Astrocyte of the cerebellum (primary cell): Measurements from ENCODE around the gene DUSP10.

Experiments used
- DNase-seq: peaks from one replicate; pipeline ENCODE4 v3.0.0-alpha.2; 2011; ENCODE audit warnings: low read depth
- H3K4me3 ChIP-seq: 2 replicates; pipeline ENCODE4 v1.5.1; 2011; ENCODE audit warnings: mild to moderate bottlenecking, low read depth, low read length, moderate library complexity
- in situ Hi-C: cut with HindIII; loops from 2 replicates; pipeline ENCODE4 v1.10.0; 2017; ENCODE audit warnings: low sequenced_read_pairs
- TF ChIP-seq, protein P1 (sequence below): IDR thresholded peaks from 2 replicates; pipeline ENCODE4 v1.5.1; 2012; ENCODE audit warnings: low read length, low read depth, moderate library complexity, mild to moderate bottlenecking; ENCODE audit errors: missing control alignments

The DUSP10 gene

DNA sequence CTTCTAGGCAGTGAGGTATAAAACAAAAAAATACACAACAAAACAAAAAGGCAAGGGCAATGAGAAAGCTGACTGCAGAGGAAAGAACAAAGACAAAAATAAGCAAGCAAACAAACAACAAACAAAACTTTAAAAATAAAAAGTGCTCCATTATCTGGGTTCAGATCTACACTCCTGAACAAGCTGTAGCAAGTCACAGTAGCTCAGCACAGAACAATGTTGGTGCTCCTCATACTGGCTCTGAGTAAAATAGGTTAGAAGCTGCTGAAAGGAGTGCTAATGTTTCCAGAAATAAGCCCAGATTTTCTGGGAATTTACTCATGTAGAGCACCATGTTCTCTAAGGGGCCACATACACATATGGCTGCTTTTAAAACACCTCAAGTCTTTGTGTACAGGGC lies 16.6 kb upstream of the DUSP10 start:
- TF ChIP-seq, protein P1, sequence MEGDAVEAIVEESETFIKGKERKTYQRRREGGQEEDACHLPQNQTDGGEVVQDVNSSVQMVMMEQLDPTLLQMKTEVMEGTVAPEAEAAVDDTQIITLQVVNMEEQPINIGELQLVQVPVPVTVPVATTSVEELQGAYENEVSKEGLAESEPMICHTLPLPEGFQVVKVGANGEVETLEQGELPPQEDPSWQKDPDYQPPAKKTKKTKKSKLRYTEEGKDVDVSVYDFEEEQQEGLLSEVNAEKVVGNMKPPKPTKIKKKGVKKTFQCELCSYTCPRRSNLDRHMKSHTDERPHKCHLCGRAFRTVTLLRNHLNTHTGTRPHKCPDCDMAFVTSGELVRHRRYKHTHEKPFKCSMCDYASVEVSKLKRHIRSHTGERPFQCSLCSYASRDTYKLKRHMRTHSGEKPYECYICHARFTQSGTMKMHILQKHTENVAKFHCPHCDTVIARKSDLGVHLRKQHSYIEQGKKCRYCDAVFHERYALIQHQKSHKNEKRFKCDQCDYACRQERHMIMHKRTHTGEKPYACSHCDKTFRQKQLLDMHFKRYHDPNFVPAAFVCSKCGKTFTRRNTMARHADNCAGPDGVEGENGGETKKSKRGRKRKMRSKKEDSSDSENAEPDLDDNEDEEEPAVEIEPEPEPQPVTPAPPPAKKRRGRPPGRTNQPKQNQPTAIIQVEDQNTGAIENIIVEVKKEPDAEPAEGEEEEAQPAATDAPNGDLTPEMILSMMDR: no peak
- no peak overlapping the region for H3K4me3 ChIP-seq
- no peak for DNase-seq
- in situ Hi-C loops: no loop called here

GRCh38 chr1:221756830-221757551 lies 15.1 kb upstream of the DUSP10 start:
- no peak for DNase-seq
- in situ Hi-C loops: no loop called here
- TF ChIP-seq, protein P1: no peak
- no peak overlapping the region for H3K4me3 ChIP-seq

DNA sequence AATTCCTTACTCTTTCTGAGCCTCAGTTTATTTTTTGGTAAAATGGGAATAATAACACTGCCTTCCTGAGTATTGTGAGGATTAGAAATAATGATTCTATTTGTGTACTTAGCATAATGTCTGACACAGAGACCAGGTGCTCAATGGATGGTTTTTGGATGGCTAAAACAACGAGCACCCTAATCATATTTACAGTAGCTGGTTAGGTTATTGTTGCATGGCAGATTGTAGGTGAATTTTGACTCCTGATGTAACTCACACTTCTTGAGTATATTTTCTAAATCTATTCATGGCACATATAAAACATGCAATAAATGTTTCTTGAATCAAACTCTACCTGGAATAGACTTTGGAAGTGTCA lies 11.9 kb upstream of the DUSP10 start:
- TF ChIP-seq, protein P1: no peak
- no peak for DNase-seq
- in situ Hi-C loops: no loop called here
- H3K4me3 ChIP-seq: no peak overlapping the region

DNA sequence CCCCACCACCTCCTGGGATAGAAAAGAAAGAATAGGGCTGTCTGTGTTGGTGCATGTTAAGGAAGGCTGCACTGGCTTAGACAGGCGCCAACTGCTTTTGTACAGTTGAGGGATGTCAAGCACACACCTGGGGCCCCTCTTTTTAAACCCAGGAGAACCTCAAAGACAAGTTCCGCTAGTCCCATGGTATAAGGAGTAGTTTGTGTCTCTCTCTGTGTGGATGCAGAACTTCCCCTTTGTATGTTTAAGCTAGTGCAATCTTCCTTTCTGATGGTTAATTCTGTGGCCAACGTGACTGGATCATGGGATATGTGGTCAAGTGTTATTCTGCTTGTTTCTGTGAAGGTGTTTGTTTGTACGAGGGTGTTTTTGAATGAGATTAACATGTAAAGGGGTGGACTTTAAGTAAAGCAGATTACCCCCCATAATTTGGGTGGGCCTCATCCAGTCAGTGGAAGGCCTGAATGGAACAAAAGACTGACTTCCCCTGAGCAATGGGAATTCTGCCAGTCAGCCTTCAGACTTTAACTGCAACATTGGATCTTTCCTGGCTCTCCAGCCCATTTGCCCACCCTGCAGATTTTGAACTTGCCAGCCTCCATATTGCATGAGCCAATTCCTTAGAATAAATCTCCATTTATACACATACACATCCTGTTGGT lies 9.5 kb upstream of the DUSP10 start:
- H3K4me3 ChIP-seq: no peak overlapping the region
- TF ChIP-seq, protein P1: no peak
- DNase-seq: no peak
- in situ Hi-C loops: no loop called here

GRCh38 chr1:221748981-221749380 lies 7.1 kb upstream of the DUSP10 start:
- no peak overlapping the region for H3K4me3 ChIP-seq
- DNase-seq: no peak
- in situ Hi-C loops: no loop called here
- TF ChIP-seq, protein P1: no peak

- TF ChIP-seq, protein P1: no peak
- in situ Hi-C loops: no loop called here
- DNase-seq: no peak
- H3K4me3 ChIP-seq: no peak overlapping the region
Measured at GRCh38 chr1:221747839-221748238, 6.0 kb upstream of the DUSP10 start.
